ENCODE measurements around the gene ARAP2.
"Not testable (repeated sequence)": the region's sequence is repeated elsewhere in the genome, so short reads cannot be mapped to it uniquely, and the experiment has no call there.

The ARAP2 gene

DNA sequence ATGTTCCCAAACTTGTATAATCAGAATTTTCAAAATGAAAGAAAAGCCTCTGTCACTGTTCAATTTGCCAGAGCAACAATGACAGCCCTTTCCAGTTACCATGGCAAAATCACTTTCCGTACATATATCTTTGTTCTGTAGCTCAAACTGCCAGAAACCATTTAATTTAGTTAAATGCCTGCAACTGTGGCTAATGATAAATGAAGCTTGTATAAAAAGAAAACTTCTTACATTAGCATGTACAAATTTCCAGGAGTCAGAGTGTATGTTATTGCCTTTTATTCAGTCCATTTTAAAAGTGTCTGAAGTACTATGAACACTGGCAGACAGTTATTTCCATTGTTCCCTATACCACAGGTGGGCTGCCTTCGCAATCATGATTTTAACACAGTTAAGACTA, 30.3 kb downstream of the ARAP2 start:
- peak; percentile 29 for DNase-seq

DNA sequence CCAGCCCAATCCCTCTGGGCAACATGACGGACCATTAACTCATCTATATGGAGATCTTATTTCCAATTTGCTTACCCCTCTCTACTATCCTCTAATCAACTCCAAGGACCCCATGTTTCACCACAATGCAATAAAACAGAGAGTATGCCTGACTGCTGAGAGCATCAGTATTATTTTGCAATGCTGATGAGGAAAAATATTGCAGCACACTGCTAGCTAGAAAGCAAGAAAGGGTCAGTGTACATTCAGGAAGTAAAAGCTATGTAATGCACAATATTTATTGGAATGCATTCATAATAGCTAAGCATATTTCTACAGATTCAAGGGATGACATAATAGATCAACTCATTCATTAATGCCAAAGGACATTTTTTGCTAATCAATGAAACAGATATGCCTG, 33.2 kb downstream of the ARAP2 start:
- DNase-seq = no peak

DNA sequence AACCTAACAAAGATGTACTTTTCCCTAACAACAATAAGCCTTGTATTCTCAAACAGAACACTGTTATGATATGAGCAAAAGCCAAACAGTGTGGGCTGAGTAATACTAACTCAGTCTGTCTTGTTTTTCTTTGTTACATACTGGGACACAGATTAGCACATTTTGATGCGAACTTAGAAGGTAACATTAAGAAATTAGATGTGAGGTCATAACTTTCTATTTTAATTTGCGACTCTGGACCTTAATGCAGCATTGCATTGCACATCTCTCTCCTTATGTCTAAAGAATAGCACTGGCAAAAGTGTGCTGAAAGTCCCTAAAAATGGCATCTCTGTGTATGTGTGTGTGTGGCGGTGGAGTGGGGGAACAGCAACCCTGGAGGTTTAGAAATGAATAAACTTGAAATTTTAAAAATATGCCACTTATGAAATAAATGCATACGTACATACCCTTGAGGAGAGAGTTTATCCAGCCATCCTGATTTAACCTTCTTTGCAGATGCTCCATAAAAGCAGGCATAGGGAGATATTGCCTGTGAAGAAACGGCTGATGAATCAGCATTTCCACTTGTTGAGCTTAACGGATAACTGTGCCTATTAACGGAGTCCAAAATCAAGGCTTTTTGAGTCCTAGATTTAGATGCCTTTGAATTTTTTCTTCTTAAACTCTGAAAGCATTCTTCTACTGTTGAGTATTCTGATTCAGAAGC, 34.2 kb downstream of the ARAP2 start:
- no peak for DNase-seq

DNA sequence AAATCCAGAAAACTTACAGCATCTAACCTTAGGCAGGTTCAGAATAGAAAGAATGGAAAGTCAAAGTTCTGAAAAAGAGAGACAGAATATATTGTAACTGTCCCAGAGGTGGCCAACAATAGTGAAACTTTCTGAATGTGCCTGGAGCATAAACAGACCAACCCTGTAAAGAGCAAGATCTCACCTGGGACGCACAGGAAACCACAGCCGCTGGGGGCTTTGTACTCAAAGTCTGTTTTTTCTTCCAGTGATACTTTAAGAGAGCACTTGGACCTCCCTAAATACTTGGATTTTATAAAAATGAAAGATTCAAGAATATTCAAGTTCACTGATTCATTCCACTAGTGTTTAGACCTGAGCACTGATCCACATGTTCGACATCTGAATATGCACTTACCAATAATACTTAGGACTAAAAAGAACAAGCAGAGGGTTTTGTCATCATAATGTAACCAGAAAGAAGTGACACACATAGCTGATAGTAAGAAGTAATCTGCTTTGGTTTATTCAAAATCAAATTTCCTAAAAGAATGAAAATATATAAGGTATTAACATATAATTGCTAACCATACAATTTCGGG, 35.3 kb downstream of the ARAP2 start:
- no peak for DNase-seq

DNA sequence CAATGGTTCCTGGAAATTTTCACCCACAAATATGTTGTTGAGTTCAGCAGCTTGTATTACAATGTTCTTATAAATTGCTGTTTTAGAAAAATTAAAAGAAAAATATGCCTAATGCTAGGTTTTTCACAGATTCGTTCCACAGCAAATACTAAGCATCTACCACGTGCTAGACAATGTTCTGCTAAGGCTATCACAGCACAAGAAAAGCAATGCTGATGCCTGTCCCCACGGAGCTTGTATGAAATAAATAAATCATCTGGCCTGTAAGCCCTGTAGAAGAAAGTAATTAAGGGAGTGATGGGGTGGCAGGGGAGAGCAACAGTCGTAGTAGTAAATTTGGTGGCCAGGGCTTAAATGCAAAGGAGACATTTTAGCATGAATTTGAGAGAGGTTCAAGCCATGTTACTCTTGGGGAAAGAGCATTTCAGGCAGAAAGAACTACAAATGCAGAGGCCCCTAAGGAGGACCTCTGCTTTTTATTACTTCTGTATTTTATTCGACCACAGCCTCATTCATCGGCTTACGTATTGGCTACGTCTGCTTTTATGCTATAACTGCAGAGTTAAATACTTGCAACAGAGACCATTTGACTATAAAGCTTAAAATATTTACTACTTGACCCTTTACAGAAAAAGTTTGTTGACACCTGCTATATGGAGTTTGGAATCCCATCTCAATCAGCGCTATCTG, 36.3 kb downstream of the ARAP2 start:
- DNase-seq = no peak

DNA sequence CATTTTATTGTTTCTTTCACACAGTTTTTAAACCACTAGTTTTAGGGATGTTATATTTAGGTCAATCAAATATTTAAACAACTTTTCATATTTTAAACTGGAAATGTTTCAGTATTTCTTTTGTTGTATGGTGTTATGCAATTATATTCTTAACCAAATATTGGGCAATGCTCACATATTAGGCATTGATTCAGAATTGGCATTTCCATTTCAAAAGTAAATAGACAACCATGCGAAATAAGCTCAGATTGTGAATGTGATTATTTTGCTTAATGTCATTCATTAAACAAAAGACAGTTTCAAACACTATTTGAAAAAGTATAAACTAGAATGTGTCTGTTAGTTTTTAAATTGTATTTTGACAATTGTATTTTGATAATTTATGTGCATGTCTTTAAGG, 36.9 kb downstream of the ARAP2 start:
- no peak for DNase-seq

DNA sequence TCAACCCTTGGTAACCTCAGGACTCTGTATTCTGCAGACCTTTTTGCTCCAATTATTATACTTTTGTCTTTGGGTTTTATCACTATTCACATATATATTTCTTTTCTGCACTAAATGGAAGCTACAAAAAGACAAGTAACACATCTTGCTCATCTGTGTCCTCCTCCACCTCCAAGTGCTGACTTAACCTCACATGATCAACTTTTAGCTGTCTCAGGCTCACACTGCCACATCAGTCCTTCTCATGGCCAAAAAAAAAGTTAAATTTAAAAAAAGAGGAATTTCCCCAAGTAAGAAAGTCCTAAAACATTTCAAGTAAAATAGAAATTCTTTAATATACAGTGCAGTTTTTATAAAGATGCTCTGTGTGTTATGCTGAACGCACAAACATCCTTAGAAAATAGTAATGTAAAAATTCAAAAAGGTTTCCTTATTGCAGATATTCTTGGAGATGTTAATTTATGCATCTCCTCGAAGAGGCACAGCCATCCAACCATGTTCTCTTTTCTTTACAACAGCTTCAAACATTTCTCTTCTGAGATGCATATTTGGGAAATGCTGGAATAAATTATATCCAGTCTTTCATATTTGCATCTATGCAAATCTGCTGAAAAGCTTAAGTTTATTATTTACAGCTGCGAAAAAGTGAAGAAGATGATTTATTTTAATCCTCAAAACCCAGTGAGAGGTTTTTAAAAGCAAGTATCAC, 37.6 kb downstream of the ARAP2 start:
- no peak for DNase-seq

DNA sequence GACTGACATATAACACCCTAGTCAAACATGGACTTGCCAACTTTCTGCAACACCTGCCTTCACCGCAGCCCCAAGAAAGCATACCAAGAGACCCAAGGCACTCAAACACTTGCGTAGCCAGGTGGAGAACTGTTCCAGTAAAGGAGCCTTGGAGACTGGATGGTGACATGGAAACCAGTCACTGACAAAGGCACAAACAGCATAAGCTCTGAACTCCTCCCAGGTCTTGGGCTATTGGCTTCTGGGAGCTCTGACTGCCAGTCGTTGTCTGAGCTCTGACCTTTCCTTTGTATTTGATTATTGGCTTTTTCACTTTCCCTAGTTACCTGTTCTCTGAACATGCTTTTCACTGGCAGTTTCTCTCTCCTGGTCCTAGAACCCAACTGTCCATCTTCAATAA, 38.3 kb downstream of the ARAP2 start:
- DNase-seq = no peak

DNA sequence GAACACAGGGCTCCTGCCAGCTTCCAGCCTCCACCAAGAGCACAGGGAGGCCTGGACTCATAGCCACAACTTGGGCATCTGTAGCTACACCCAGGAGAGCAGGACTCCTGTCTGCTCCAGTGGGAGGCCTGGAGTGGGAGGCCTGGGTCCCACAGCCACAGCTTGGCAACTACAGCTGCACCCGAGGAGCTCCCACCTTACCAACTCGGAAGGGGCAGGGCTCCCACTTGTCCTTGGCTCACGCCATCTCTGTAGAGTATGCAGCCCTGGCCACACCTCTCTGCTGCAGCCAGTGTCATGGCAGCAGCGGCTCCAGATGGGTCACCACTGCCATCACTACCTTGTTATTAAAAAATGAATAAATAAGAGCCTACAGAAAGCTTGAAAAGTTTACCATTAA, 45.5 kb downstream of the ARAP2 start:
- DNase-seq = no peak

DNA sequence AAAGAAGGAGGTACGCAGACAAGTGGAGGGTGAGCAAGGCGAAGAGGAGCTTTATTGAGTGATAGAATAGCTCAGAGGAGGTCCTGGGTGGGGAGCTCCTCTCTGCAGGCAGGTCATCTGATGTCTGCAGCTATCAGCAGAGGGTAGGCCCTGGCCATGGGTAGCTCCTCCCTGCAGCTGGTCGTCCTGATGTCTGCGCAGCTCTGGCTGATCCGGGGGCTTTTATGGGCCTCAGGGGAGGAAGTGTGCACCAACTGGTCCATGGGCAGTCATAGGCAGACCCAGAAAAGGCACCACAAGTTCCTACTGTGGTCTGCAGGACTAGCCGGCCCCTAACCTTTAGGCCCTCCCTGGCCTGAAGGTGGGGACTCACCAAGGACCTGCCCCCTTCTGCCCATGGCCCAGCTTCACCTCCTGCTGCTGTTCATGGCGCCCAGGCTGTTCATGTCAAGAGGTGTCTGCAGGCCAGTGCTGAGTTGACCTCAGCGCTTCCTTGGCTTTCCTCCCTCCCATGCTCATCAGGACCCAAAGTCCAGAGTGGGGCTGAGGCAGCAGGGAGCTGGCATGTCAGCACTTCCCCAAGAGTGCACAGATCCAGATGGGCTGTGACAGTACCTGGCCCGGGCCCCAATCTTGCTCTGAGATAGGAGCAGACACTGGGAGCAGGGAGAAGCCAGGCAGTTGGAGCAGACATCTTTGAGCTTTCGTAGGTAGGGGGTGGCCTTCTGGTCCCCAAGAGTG, 46.1 kb downstream of the ARAP2 start:
- DNase-seq = no peak

DNA sequence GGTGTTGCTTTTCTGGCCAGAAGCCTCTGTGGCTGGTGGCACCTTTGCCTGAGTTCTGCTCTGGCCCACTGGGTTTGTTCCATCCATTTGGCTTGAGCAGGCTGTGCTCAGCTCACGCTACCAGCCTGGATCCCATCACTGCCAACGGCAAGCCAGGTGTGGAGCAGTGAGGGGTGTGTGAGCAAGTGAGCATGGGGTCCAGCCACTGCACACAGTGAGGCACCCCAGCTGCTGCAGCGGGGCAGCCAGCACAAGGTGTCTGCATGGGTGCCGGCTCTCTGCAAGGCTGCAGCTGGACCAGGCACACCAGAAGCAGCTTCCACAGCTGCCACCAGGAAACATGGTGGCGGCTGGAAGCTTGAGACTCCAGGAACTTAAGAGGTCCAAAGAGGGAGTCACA, 46.8 kb downstream of the ARAP2 start:
- DNase-seq = no peak

DNA sequence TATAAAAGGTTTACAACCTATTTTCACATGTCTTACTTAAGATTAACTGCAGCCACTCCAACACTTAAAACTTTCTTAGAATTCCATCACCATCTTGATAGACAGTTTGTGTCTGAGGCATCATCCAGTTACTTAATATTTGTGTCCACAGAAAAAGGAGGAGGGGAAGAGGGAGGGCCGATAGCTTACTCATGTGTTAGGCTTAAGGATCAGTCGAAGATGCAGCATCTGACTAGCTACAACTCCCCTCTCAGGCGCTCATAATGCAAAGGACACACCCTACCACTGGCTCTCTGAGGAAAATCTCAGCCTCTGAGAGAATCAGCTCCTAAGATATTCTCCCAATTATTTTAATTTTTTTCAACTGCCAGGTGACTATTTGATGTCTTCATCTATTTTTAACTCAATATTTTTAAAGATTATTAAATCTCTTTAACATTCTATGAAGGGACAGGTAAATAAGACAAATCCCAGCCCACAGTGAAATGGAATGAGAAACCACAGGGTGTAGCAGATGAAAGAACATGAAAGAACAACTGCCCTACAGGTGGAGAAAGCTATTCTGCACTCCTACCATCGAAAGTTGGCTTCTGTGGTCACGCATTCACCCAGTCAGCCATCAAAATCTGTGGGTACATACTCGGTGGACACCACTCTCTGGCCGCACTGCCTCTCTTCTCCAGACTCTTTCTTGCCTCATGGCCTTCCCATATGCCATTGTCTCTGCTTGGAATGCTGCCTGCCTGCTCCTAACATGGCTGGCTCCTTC, 48.0 kb downstream of the ARAP2 start:
- DNase-seq = no peak

DNA sequence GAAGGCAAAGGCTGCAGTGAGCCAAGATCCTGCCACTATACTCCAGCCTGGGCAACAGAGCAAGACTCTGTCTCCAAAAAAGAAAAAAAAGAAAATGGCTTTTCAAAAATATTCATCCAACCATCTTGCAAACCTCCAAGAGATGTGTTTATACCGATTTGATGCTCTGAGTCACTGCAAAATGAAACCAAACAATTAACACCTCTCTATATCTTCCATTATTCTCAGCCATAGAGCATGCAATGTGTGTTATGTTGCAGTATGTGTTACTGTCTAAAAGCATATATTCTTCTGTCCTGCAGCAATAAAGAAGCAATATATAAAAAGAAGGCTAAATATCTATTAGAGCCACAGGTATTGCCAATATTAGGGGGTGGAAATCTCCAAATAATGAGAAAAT, 51.4 kb downstream of the ARAP2 start:
- DNase-seq = no peak

DNA sequence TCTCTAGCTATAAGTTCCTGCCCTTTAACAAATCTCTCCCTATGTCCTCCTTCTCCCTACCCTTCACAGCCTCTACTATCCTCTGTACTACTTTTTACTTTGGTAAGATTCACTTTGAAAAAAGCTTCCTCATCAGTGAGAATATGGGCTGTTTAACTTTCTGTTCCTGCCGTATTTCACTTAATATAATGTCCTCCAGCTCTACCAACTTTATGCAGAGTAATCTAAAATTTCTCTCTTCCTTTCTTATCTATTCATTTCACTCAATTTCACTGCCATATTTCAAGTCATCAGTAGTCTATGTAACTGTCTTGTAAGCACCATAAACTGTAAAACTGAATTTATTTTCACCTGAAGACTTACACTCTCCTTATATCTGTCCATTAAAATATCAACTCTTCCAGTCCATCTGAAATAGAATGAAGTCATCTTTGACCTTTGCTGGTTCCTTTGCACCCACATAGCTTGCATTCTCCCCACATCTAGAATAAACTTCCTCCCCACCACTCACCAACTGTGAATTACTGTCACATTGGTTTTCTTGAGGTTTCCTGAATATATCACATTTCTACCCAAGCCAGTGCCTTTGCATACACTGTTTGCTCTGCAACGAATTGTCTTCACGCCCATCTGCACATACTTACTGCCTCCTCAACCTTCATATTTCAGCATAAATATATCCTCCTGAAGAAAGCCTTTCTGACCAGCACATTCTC, 54.6 kb downstream of the ARAP2 start:
- DNase-seq = no peak

DNA sequence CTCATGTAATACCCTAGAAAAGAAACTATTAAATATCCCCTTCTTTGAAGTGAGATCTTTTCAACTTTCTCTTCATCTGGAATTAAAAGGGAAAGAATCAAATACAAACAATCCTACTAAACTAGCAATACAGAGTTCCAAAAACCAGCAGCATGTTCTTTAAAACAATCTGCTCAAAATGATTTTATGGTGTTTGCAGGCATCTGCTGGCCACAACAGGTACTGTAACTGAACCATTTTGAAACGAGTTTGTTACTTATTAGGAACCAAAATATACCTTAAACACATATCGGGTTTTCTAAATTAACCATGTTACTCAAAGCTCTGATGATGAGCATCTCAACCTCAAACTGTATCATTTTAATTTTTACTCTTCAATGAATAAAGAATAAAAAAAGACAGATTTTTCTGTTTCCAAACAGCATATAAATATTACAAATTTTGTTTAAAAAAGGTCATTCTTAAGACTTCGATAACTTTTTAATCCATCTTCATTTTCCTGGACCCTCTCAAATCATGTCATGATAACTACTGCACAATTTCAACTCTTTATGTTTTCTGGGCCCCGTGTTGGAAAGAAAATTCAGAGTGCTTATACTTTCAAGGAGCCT, 56.5 kb downstream of the ARAP2 start:
- DNase-seq = peak; percentile 32

DNA sequence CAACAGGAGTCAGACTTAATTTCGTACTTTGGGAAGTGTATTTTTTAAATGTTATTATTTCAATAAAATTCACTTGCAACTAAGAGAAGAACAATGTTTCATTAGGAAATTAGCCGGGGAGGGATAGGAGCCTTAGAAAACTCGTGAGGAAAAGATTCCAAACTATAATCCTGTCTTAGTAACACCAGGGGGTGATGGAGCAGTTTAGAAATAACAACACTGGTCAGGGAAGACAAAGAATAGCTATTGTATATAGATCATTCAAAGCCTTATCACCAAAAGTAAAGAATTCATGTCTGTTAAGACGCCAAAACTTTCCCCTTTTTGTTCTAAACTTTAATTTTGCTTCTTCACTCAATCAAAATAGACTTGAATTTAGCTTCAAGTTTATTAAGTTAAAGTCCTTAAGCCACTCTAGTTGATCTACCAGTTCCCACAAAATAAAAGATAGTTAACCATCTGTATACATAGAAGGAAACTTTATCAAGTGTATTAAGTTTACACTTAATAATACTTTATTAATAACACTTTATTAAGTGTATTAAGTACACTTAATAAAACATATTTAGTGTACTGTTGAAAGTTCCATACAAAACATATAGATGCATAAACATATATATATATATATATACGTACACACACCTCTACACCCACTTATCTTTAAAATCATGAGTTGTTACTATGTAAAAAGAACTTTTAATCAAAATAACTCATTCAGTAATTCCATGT, 60.5 kb downstream of the ARAP2 start:
- DNase-seq = no peak

DNA sequence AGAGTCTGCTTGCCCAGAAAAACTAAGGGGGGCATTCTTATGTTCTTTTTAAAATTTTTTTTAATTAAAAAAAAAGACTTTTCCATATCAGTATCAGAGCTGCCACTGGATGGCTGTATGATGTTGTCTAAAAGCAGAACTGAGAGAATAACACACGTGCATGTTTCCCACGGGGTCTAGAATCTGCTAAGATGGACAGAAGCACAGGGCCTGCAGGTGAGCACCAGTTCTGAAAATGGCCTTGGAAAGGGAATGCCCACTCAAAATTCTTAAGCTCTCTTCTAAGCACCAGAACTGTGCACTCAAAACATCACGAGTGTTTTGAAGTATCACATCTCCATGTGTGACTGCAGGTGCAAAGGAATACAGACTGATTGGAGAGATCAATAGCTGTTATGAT, 61.1 kb downstream of the ARAP2 start:
- no peak for DNase-seq

DNA sequence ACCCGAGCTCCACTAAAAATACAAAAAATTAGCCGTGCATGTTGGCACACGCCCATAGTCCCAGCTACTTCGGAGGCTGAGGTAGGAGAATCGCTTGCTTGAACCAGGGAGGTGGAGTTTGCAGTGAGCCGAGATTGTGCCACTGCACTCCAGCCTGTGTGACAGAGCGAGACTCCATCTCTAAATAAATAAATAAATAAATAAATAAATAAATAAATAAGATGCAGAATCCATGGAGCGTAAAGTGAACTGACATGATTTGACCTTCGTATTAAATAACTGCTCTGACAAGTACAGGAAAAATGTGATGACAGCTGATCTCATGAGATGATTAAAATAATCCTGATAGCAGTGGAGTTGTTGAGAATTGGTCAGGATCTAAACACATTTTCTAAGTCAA, 62.0 kb downstream of the ARAP2 start:
- not testable (repeated sequence) for DNase-seq

DNA sequence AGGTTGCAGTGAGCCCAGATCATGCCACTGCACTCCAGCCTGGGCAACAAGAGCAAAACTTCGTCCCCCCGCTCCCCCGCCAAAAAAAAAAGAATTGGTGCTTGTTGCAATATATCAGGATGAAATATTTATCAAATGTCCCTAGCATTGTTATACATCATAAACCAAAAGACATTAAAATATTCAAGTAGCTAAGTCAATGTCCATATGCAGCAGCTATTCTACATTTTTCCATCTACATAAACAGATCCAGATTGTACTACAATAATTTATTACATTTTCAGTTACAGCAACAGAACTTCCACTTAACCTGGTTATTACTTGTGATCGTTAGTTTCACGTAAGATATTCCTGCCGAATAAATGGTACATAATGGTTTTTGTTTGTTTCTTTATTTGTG, 64.1 kb downstream of the ARAP2 start:
- no peak for DNase-seq

DNA sequence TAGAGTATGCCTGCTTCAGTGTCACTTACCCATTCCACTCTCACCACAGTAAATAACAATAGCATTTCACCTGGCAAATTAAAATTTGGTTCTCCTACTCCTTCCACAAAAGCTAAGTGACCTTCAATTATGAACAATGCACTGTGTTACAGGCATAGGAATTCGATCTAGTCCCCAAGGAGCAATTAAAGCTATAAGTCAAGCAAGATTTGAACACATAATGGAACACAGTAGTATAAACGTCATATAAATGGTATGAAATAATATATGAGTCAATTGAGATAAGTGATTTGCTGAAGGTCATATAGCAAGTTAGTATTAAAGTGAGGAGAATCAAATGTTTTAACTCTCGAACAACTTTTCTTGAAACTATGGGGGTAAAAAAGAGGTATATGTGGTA, 65.8 kb downstream of the ARAP2 start:
- no peak for DNase-seq

DNA sequence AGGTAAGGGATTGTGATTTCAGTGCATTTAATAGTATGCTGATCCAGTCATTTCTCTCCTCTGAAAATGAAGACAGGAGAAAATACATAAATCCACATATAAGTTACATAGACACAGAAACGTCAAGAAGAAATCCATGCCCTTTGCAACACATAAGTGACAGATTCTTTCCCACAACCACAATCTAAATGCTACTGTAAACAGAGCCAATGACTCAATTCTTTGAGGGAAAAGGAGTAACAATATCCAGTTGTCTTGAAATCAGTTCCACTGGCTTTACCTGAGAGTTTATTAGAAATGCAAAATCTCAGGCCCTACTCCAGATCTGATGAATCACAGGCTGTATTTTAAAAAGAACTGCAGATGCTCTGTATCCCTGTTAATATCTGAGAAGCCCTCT, 66.4 kb downstream of the ARAP2 start:
- DNase-seq = no peak
